ENCODE measurements around the gene TRRAP.

DNA sequence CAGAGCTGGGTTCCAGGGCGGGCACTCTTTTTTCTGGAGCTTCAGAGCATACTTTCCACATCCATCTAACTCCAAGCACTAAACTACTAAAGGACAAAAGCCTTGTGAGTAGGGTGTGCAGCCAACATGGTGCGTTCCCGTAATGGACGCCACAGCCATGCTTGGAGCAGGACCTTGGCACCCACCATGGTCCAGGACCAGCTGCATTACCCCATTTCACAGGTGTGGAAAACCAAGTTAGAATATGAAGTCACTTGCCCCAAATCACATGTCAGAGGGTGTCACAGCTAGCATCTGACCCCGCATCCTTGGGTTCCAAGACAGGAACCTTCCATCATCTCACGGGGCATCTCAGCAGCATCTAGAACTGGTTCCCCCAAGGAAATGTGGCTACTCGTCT lies 153.2 kb downstream of the TRRAP start:
- no peak for TF ChIP-seq POLR2A (IDR thresholded peaks at IDR 0.05; ENCODE audit: low read length)
- TF ChIP-seq, protein P1, sequence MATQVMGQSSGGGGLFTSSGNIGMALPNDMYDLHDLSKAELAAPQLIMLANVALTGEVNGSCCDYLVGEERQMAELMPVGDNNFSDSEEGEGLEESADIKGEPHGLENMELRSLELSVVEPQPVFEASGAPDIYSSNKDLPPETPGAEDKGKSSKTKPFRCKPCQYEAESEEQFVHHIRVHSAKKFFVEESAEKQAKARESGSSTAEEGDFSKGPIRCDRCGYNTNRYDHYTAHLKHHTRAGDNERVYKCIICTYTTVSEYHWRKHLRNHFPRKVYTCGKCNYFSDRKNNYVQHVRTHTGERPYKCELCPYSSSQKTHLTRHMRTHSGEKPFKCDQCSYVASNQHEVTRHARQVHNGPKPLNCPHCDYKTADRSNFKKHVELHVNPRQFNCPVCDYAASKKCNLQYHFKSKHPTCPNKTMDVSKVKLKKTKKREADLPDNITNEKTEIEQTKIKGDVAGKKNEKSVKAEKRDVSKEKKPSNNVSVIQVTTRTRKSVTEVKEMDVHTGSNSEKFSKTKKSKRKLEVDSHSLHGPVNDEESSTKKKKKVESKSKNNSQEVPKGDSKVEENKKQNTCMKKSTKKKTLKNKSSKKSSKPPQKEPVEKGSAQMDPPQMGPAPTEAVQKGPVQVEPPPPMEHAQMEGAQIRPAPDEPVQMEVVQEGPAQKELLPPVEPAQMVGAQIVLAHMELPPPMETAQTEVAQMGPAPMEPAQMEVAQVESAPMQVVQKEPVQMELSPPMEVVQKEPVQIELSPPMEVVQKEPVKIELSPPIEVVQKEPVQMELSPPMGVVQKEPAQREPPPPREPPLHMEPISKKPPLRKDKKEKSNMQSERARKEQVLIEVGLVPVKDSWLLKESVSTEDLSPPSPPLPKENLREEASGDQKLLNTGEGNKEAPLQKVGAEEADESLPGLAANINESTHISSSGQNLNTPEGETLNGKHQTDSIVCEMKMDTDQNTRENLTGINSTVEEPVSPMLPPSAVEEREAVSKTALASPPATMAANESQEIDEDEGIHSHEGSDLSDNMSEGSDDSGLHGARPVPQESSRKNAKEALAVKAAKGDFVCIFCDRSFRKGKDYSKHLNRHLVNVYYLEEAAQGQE (IDR thresholded peaks at IDR 0.05) = no peak
- no peak for TF ChIP-seq EP300 (IDR thresholded peaks at IDR 0.05)
- TF ChIP-seq, protein P2, sequence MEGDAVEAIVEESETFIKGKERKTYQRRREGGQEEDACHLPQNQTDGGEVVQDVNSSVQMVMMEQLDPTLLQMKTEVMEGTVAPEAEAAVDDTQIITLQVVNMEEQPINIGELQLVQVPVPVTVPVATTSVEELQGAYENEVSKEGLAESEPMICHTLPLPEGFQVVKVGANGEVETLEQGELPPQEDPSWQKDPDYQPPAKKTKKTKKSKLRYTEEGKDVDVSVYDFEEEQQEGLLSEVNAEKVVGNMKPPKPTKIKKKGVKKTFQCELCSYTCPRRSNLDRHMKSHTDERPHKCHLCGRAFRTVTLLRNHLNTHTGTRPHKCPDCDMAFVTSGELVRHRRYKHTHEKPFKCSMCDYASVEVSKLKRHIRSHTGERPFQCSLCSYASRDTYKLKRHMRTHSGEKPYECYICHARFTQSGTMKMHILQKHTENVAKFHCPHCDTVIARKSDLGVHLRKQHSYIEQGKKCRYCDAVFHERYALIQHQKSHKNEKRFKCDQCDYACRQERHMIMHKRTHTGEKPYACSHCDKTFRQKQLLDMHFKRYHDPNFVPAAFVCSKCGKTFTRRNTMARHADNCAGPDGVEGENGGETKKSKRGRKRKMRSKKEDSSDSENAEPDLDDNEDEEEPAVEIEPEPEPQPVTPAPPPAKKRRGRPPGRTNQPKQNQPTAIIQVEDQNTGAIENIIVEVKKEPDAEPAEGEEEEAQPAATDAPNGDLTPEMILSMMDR (IDR thresholded peaks at IDR 0.05) = no peak
- TF ChIP-seq RAD21 (conservative IDR thresholded peaks at IDR 0.05 in 1 of 2, IDR thresholded peaks at IDR 0.05 in 1 of 2) = no peak
- TF ChIP-seq, protein P3, sequence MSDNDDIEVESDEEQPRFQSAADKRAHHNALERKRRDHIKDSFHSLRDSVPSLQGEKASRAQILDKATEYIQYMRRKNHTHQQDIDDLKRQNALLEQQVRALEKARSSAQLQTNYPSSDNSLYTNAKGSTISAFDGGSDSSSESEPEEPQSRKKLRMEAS (IDR thresholded peaks at IDR 0.05) = no peak
- TF ChIP-seq, protein P4, sequence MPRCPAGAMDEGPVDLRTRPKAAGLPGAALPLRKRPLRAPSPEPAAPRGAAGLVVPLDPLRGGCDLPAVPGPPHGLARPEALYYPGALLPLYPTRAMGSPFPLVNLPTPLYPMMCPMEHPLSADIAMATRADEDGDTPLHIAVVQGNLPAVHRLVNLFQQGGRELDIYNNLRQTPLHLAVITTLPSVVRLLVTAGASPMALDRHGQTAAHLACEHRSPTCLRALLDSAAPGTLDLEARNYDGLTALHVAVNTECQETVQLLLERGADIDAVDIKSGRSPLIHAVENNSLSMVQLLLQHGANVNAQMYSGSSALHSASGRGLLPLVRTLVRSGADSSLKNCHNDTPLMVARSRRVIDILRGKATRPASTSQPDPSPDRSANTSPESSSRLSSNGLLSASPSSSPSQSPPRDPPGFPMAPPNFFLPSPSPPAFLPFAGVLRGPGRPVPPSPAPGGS (IDR thresholded peaks at IDR 0.05) = no peak
